GM12865 (cell line): ENCODE results near the gene ATAD3B.

Experiments
- DNase-seq: peaks from one replicate; pipeline ENCODE4 v3.0.0; 2010; ENCODE audit warnings: low read depth
- H3K4me3 ChIP-seq: 2 replicates; pipeline ENCODE4 v1.5.1; 2011; ENCODE audit warnings: mild to moderate bottlenecking, low read depth, low read length, control low read depth
- CTCF ChIP-seq: IDR thresholded peaks from 2 replicates; pipeline ENCODE4 v1.5.1; 2011; ENCODE audit warnings: low read length, control low read depth, low read depth, inconsistent platforms; ENCODE audit not compliant: insufficient read depth; ENCODE audit errors: missing control alignments

ATAD3B gene

DNA sequence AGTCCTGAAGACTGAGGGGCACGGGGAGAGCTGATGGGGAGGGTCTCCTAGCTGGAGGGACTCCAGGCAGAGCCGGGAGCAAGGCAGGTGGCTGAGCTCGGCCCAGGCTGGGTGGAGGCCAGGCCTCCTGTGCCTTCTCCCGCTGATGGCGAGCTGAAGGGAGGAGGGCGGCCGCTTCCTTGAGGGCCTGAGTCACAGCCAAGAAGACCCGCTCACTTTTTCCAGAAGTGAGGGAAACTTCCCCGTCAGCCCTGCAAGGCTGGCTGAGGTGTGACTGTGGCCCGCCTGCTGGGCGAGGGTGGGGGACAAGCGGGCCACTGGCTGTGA lies 37.8 kb upstream of the ATAD3B start:
- DNase-seq = no peak
- no peak for TF ChIP-seq CTCF

GRCh38 chr1:1434131-1434823 lies 37.3 kb upstream of the ATAD3B start:
- DNase-seq = no peak
- no peak for TF ChIP-seq CTCF
- H3K4me3 ChIP-seq = no peak overlapping the region

More for the DNA sequence above, 37.8 kb upstream of the ATAD3B start:
- H3K4me3 ChIP-seq = no peak overlapping the region

- H3K4me3 ChIP-seq = no peak overlapping the region
- DNase-seq = no peak
- TF ChIP-seq CTCF = no peak
Observed at GRCh38 chr1:1434824-1435105, 36.8 kb upstream of the ATAD3B start.

- no peak for TF ChIP-seq CTCF
- H3K4me3 ChIP-seq = no peak within 1 kb of the TSS
- DNase-seq = peak; percentile 54
Observed at GRCh38 chr1:1435106-1435903, 36.3 kb upstream of the ATAD3B start, which contains the start of gene VWA1. VWA1 (plus strand) TSS chr1:1435690; CDS start chr1:1435749, 59 bp downstream.

GRCh38 chr1:1435911-1436629 lies 35.5 kb upstream of the ATAD3B start:
- DNase-seq = no peak
- no peak overlapping the region for H3K4me3 ChIP-seq
- no peak for TF ChIP-seq CTCF

DNA sequence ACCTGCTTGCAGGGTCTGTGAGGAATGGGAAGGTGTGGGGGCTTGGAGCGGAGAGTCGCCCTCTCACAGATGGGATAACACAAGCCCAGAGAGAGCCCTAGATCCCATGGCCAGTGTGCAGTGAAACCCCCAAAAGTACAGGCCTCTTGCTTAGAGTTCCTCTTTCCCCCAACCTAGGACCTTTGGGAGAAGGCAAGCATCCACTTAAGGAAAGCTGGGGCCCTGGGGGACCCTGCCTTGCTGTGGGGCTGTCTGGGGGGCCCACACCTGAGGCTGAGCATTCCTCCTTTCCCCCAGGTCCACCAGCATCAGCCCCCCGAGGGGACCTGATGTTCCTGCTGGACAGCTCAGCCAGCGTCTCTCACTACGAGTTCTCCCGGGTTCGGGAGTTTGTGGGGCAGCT lies 34.9 kb upstream of the ATAD3B start:
- no peak for DNase-seq
- no peak overlapping the region for H3K4me3 ChIP-seq
- TF ChIP-seq CTCF = no peak
